Progenitor cell of endocrine pancreas (in vitro differentiated cells): ENCODE data around the gene FGF11. TPM values are rescaled to one million over a fixed set of nuclear protein-coding genes. Genes with fewer than 3 reads are reported as not detected.
A peak's percentile ranks its signal among the peaks of the same experiment; 100 is the strongest.

ENCODE experiments used
- DNase-seq: peaks from one replicate; pipeline ENCODE4 v3.0.0; 2021; ENCODE audit warnings: low spot score; ENCODE audit not compliant: unreplicated experiment
- H3K27ac Mint-ChIP-seq: 2 replicates; pipeline ENCODE4 v1.8.0; 2021; ENCODE audit warnings: mild to moderate bottlenecking, moderate library complexity, mixed read lengths
- H3K27me3 Mint-ChIP-seq: 2 replicates; pipeline ENCODE4 v1.8.0; 2021; ENCODE audit warnings: mixed read lengths
- H3K36me3 Mint-ChIP-seq: 2 replicates; pipeline ENCODE4 v1.8.0; 2022; ENCODE audit warnings: mixed read lengths; ENCODE audit not compliant: insufficient read depth
- H3K4me1 Mint-ChIP-seq: 2 replicates; pipeline ENCODE4 v1.8.0; 2021; ENCODE audit warnings: low read depth, mixed read lengths
- H3K4me3 Mint-ChIP-seq: 2 replicates; pipeline ENCODE4 v1.8.0; 2021; ENCODE audit warnings: low read depth, mild to moderate bottlenecking, moderate library complexity, mixed read lengths
- H3K9me3 Mint-ChIP-seq: 2 replicates; pipeline ENCODE4 v1.8.0; 2021; ENCODE audit warnings: low read depth, mixed read lengths
- long read RNA-seq: library from polyadenylated mRNA; unstranded; transcript quantifications from one replicate; pipeline ENCODE4 v2.0.0, GENCODE V29; 2020
- total RNA-seq: library from RNA; stranded (reverse); gene quantifications from 2 replicates; pipeline ENCODE4 v1.2.1, GENCODE V29; 2021
- TF ChIP-seq, protein P1 (sequence below): fragments of 200-600 bp; sonication (generic); IDR thresholded peaks from one replicate; pipeline ENCODE4 v1.5.0; 2021; ENCODE audit warnings: antibody characterized with exemption, mild to moderate bottlenecking; ENCODE audit not compliant: unreplicated experiment

The FGF11 gene
- 4.5 and 5.1 TPM in 2 replicates for total RNA-seq
- long read RNA-seq, partial matches to known transcripts: 0 of 4 reads
- long read RNA-seq, other reads (novel, unspliced or antisense): 2 of 4 reads

DNA sequence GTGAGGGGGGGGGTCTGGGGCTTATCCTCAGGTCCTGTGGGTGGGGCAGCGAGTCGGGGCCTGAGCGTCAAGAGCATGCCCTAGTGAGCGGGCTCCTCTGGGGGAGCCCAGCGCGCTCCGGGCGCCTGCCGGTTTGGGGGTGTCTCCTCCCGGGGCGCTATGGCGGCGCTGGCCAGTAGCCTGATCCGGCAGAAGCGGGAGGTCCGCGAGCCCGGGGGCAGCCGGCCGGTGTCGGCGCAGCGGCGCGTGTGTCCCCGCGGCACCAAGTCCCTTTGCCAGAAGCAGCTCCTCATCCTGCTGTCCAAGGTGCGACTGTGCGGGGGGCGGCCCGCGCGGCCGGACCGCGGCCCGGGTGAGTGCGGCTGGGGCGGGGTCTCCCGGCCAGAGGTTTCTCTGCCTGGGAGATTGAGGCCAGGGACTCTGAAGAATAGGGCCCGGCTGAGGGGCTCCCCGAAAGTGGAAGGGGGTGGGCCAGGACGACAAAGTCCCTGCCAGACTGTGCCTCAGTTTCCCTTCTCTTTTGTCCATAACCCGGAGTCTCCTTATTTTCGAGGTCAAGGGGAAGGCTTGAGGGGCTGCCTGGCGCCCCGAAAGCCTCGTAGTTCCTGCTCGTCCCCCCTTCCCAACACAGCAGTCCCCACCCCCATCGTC lies at the start of gene FGF11:
FGF11 (plus strand) TSS at position 51 of the 651 bp plus-strand sequence; CDS start at position 160, 109 bp downstream.
- Mint-ChIP-seq H3K9me3 (no peaks in the 10 kb centered on the region), H3K4me3 (peak within 1 kb of the TSS; percentile 88), H3K27ac (peak within 1 kb of the TSS; percentile 88), H3K27me3 (peaks cover 58% of the 10 kb centered on the region), H3K36me3 (no peaks in the 10 kb centered on the region), H3K4me1 (peaks cover 23% of the 10 kb centered on the region)
- no peak for DNase-seq
- TF ChIP-seq, protein P1, sequence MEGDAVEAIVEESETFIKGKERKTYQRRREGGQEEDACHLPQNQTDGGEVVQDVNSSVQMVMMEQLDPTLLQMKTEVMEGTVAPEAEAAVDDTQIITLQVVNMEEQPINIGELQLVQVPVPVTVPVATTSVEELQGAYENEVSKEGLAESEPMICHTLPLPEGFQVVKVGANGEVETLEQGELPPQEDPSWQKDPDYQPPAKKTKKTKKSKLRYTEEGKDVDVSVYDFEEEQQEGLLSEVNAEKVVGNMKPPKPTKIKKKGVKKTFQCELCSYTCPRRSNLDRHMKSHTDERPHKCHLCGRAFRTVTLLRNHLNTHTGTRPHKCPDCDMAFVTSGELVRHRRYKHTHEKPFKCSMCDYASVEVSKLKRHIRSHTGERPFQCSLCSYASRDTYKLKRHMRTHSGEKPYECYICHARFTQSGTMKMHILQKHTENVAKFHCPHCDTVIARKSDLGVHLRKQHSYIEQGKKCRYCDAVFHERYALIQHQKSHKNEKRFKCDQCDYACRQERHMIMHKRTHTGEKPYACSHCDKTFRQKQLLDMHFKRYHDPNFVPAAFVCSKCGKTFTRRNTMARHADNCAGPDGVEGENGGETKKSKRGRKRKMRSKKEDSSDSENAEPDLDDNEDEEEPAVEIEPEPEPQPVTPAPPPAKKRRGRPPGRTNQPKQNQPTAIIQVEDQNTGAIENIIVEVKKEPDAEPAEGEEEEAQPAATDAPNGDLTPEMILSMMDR: no peak

- no peak overlapping the region for H3K4me3 Mint-ChIP-seq
- no peaks in the 10 kb centered on the region for H3K27me3 Mint-ChIP-seq
- TF ChIP-seq, protein P1: no peak
These were observed 49.1 kb upstream of the FGF11 start for GRCh38 chr17:7389924-7390910.

GRCh38 chr17:7391307-7391706 lies 48.0 kb upstream of the FGF11 start:
- Mint-ChIP-seq H3K36me3 (peaks cover 5% of the 10 kb centered on the region), H3K27ac (no peak overlapping the region)
- TF ChIP-seq, protein P1: no peak

More at GRCh38 chr17:7389924-7390910, 49.1 kb upstream of the FGF11 start:
- Mint-ChIP-seq H3K9me3 (no peaks in the 10 kb centered on the region), H3K36me3 (peaks cover 5% of the 10 kb centered on the region), H3K27ac (no peak overlapping the region), H3K4me1 (peaks cover 5% of the 10 kb centered on the region)
- DNase-seq: no peak

DNA sequence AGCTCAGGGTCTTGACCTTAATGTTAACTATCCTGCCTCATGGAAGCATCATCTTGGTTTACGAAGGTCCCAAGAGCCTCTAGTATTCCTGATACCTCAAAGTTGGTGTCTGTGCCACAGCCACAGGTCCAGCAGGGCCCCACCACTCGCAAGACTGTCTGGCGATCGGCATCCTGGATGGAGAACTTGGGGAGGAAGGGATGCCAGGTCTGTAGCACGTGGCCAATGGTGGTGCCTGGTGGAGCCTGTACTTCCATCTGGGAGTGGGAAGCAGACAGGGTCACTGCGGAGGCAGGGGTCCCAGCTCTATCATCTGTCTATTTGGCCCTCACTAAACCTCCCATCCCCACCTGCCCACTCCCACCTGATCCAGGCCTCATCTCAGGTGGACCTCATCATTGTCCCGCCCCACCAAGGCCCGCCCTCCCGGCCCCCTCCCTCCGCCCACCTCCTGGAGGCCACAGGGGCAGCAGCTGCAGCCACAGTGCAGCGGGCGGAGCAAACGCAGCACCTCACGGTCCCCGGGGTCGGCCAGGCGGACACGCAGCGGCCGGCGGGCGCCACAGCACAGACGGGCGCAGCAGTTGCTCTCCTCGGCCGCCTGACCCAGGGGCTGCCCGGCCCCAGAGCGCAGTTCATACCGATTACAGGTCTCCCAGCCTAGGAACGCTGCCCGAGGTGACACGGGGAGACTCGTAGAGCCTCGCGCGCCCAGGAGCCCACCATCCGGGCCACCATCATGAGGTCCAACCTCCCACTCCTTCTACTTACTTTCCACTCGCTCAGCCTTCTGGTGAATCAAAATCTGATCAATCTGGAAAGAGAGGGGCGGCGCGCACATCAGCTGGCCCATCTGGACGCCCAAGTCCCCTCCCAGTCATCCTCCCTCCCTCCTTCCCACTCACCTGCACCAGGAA lies 46.4 kb upstream of the FGF11 start:
- Mint-ChIP-seq H3K9me3 (no peaks in the 10 kb centered on the region), H3K4me3 (peak overlapping the region; percentile 87), H3K27ac (no peak overlapping the region), H3K36me3 (peaks cover 4% of the 10 kb centered on the region), H3K27me3 (no peaks in the 10 kb centered on the region), H3K4me1 (peaks cover 5% of the 10 kb centered on the region)
- TF ChIP-seq, protein P1: no peak
- DNase-seq: no peak

More at GRCh38 chr17:7391307-7391706, 48.0 kb upstream of the FGF11 start:
- no peak for DNase-seq
- peaks cover 5% of the 10 kb centered on the region for H3K4me1 Mint-ChIP-seq
- no peaks in the 10 kb centered on the region for H3K9me3 Mint-ChIP-seq
- H3K27me3 Mint-ChIP-seq: no peaks in the 10 kb centered on the region
- H3K4me3 Mint-ChIP-seq: no peak overlapping the region
